COLO829 (cell line): ENCODE measurements around the gene C16orf89.
A peak's percentile ranks its signal among the peaks of the same experiment; 100 is the strongest.
"Not testable (repeated sequence)": the region's sequence is repeated elsewhere in the genome, so short reads cannot be mapped to it uniquely, and the experiment has no call there.

Experiments used
- DNase-seq: peaks from one replicate; pipeline ENCODE4 v3.0.0; 2012; ENCODE audit warnings: low spot score

The C16orf89 gene, protein sequence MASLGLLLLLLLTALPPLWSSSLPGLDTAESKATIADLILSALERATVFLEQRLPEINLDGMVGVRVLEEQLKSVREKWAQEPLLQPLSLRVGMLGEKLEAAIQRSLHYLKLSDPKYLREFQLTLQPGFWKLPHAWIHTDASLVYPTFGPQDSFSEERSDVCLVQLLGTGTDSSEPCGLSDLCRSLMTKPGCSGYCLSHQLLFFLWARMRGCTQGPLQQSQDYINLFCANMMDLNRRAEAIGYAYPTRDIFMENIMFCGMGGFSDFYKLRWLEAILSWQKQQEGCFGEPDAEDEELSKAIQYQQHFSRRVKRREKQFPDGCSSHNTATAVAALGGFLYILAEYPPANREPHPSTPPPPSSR

DNA sequence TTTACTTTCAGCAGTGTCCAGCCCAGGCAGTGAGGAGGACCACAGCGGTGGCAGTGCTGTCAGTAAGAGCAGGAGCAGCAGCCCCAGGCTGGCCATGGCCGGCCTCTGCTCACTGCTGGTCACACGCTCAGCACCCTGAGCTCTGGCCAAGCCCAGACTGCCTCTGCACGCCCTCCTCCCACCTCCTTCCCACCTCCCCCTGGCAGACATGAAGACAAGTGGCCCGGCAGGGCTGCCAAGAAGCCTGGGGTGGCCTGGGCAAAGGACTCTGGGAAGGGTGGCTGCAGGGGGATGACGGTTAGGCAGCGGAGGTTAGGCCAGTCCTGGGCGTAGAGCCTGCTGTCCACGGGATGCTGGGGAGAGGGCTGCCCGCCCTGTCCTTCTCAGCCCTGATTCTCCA lies at the start of gene C16orf89:
Gene C16orf89, minus strand, starts transcription at position 144 of the 400 bp plus-strand sequence. Its CDS starts 48 bp downstream, at position 96.
- DNase-seq = no peak

DNA sequence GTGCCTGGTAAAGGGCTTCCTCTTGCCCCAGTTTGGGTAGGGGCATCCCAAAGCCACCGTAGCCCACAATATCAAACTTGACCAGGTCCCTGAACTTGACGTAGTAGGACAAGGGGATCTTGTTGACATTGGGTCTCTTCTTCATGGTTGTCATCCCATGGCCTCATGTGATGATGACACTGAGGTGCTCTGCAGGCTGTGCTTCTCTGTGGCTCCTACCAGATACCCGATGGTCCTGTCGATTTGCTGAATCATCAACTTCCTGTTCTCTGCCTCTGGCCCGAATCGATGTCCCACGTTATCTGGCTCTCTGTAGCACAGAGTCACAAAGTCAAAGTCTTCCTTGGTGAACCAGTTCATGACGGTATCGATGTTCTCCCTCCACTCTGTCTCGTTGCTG lies 45.2 kb upstream of the C16orf89 start:
- DNase-seq = not testable (repeated sequence)

DNA sequence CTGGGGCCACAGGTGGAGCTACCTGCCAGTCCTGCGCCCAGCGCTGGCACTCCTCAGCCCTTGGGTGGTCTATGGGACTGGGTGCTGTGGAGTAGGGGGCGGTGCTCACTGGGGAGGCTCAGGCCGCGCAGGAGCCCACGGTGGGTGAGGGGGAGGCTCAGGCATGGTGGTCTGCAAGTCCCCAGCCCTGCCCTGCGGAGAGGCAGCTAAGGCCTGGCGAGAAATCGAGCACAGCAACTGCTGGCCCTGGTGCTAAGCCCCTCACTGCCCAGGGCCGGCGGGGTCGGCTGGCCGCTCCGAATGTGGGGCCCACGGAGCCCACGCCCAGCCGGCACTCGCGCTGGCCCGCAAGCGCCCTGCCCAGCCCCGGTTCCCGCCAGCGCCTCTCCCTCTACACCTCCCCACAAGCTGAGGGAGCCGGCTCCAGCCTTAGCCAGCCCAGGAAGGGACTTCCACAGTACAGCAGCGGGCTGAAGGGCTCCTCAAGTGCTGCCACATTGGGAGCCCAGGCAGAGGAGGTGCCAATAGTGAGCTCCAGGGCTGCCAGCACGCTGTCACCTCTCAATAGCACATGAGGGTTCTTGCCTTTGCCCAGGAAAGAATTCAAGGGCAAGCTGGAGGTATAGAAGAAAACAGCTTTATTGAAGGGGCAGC lies 42.9 kb upstream of the C16orf89 start:
- DNase-seq = no peak

DNA sequence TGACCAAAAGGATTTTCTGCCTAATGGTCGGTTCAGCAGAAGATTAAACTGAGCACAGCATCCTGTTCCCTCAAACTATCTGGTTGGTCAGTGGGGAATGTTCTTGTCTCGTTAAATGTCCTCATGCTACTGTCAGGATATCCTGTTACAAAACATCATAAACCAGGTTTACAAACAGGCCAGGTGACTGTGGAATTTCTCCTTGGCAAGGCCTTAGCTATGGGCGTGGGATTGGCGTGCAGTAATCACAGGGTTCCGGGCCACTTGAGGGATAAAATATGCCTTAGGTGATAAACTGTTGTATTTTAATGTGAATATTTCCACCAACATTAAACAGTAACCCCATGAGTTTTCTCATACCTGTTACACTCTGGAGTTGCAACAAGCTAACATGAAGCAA lies 39.3 kb upstream of the C16orf89 start:
- DNase-seq = not testable (repeated sequence)

DNA sequence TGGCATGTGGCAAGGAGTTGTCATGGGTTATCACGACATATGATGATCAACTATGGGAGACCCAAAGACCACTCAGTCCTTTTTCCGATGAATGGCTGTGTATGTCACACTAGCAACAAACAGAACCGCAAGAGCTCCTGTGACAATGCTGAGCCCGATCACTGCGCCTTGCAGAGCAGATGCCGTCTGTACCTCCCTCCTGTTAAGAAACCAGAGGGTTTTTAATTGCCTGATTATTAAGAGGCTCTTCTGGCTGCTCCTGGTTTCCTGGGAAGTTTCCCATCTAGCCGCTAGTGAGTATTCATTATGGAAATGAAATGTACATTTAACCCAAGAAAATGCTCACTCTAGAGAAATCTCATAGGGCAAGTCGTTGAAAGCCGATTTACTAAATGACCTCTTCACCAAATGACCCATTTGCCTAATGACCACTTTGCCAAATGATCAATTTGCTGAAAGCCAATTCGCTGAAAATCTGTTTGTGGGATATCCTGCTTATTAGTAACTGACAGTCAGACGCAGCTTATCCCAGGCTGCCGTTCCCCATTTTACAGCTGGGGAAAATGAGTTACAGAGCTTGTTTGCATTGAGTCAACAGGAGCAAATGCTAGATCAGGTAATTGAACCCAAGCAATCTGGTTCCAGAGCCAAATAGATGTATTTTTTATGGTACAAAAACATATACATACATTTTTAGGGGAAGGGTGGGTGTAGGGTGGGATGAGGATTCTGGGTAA lies 37.7 kb upstream of the C16orf89 start:
- DNase-seq = not testable (repeated sequence)

DNA sequence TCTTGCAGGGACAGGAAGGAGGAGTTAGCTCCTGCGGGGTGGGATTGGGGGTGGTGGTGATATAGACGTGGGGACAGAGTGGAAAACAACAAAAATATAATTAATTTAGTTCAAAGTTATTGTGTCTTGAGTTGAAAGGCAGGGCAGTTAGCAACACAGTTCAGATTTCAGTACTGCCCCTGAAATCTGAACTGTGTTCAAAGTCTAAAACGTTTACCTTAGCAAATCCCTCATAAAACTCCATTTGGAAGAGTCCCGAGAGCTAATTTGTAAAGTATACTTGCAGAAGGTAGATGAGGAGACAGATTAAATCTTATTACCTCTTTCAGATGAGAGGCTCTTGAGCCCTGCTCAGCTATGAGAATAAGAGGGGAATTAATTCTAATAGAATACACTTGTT lies 33.4 kb upstream of the C16orf89 start:
- DNase-seq = not testable (repeated sequence)

DNA sequence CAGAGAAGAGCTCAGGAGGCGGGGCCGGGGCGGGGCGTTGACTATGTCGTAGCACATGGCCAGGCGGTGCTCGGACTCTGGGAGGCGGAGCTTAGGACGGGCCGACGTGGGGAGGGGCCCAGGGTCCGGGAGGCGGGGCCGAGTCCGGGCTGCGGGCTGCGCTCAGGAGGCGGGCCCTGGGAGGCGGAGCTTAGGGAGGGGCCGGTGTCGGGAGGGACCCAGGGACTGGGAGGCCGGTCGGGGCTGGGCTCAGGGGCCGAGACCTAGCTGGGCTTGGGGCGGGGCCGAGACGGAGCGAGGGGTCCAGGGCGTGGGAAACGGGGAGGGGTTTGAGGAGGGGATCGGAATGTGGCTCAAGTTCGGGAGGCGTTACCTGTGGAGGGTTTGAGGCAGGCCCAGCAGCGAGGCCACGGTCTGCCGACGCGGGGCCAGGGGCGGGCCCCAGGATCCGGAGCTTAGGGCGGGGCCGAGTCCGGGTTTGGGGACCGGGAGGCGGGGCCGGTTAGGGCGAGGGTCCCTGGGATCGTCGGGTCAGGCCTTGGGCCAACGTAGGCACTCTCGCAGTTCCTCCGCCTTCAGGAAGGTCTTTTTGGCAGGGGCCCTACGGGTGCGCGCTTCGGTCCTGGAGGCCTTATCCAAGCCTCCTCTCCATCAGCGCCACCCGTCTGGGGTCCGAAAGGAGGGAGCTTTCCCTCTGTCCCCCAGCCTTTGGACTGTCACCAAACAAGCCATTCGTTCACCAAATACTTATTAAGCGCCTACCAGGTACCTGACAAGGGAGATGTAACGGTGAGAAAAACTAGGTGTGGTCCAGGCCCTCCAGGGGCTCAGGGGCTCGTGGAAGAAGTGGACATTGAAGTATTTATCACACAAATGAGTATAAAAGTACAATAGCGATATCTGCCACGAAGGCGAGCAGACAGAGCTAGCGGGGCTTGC lies 32.7 kb upstream of the C16orf89 start:
- not testable (repeated sequence) for DNase-seq

DNA sequence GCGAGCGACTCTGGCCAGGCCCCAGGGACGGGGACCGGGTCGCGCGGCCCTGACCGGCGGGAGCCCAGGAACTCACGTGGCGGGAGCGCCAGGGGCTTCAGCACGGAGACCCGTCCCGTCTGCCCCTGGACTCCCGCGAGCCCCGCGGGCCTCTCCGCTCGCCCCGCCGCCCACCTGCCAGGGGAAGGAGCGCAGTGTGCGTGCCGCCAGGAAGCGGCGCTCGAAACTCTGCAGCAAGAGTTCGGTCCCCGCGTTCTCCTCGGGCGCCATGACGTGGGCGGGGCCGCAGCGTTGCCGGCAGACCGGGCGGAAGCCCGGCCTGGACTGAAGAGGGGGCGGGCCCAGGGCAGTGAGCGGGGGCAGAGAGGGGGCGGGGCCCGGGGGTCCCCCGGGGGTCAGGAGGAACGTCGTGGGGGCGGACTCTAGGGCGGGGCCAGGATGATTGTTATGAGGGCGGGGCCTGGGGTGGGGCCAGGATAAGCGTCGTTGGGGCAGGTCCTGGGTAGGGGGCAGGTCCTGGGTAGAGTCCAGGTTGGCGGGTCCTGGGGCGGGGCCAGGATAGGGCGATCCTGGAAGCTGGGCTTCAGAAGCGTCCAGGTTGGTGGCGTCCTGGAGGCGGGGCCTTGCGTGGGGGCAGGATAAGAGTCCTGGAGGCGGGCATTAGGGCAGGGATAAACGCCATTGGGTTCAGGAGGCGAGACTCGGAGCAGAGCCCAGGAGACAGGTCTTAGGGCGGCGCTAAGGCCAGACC lies 31.9 kb upstream of the C16orf89 start, which contains the start of gene EEF2KMT:
Gene EEF2KMT, minus strand, starts transcription at position 326 of the 751 bp plus-strand sequence. Its CDS starts 56 bp downstream, at position 270.
- peak; percentile 74 for DNase-seq

DNA sequence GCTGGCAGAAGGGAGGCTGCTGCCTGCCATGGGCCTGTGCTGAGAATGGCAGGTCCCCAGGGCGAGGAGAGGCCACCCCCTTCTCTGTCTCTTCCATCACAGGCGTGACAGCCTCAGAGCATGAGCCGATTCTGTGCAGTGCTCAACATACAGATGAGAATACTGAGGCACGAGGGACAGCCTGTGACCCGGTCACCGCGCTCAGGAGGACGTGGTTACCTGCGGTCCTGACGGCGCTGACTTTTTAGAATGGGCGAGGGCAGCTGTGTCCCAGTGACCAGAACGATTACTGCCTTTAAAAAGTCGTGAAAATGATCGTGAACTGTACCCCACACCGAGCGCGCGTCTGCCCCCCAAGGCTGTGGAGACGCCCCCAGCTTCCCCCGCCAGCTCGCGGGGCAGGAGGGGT lies 31.3 kb upstream of the C16orf89 start:
- not testable (repeated sequence) for DNase-seq

DNA sequence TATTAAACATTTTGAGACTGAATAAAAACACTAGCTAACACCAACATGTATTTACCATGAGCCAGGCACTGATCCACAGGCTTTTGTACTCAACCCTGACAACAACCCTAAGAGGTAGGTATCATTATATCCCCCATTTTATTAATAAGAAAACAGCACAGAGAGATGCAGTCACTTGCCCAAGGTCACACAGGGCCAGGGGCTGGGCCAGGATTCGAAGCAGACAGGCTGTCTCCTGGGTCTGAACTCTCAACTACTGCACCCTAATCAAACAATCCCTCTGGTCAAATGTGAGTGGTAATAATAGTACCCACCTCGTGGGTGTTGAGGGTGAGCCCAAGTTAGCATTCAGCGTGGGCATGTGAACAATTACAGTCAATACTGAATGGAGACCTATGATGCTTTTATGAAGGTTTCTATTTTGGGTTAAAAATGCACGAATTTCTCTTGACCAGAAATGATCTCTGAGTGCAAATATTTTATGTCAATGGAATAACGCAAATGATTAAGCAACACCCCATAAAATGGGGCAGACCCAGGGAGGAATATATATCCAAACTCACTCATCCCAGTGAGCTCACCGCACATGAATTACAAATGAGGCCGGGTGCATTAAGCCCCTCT lies 30.8 kb upstream of the C16orf89 start:
- not testable (repeated sequence) for DNase-seq

DNA sequence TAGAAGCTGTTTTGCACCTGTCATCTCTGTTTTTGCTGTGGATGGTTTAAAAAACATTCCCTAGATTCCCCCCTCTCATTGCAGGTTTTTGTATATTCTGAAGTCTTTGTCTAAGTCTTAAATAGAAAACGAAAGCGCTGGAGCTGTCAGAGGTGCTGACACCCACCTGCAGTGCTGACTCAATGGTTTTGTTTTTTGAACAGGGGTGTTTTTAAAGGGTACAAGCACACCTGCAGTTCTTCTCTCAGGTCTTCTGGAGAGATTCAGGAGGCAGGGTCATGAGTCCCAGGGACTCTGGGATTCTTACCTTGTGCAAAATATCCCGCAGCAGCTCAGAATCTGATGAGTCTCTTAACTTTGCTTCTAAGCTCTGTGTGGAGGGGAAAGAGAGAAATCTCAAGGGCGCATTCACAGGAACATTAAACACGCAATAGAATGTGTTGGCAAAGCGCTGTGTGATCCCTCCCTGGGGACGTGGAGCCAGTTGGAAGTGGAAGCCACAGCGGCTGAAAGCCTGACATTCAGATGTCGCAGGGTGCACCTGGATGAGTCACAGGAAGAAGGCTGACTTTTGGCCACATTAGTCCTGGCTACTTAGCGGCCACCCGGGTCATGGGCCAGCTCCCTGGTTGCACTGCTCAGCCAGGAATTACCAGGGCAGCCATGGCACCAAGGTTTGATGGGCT lies 29.5 kb upstream of the C16orf89 start:
- not testable (repeated sequence) for DNase-seq

DNA sequence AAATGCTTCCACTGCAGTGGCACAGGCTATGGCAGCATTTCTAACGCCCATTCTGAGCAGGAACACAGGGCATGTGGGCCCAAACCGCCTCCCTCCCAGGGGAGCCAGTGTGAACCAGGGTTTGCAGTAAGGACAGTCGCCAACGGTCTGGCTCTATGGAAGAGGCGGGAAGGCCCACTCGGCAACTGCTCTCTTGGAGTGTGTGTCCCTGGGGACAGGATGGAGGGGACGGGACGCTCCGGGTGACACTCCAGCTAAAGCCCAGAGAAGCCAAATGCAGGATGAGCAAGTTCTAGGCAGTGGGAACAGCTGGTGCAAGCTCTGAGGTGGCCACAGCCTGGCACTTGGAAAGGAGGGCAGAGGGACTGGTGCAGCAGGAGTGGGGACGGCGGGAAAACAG lies 28.0 kb upstream of the C16orf89 start:
- DNase-seq = not testable (repeated sequence)

DNA sequence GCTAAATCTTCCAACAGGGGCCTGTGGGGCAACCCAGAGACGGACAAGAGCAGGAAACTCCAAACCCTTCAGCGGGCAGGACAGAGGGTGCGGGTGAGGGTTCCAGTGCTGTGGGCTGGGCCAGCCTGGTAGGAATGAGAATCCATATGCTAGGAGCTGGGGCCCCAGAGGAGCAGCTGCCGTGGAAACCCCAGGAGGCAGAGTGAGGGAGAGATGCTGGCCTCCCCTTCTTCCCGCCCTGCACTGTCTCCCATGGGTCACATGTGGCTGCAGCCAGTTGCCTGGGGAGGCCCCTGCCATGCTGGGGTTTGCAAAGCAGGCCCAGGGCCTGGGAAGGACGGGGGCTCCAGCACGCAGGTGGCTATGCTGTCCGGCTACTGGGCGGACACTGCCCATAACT lies 27.3 kb upstream of the C16orf89 start:
- DNase-seq = not testable (repeated sequence)

DNA sequence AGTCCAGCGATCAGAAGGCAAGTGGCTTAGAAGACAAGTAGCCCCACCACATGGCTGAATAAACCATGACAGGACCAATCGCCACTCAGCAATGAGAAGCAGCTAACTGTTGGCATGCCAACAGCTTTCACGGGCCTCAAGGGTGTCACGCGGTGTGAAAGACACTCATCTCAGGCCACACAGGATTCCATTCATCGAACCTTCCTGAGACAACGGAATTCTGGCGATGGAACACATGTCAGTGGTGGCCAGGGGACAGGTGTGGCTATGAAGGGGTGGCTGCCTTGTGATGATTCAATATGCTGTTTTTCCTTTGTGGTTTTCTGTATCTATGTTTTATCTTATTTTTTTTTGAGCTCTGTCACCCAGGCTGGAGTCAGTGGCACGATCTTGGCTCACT lies 24.8 kb upstream of the C16orf89 start:
- DNase-seq = not testable (repeated sequence)

DNA sequence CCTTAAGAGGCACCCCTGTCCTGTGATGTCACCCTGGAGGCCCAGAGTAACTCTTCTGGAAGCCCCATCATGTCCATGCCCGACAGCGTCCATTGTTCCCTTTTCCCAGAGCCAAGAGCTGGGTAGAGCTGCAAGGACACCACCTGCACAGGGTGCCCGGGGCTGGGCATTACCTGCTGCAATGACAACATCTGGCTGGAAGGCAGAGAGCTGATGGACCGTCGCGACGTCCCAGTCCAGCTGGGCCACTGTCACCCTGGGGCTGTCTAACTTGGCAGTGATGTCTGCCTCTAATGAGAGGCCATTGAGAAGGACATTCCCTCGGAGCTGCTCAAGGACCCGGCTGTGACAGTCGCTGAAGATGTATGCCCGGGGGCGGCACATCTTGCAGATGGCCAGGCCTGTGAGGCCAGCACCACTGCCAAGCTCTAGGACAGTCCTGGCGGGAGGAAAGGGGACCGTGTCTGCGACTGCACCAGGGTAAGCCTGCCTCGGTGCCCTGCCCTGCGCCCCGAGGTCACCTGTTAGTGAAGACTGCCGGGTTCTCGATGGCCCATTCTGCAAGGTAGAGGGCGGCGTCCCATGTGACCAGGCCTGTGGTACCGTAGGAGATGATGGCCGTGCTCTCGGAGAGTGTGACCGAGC lies 24.3 kb upstream of the C16orf89 start:
- DNase-seq = not testable (repeated sequence)

DNA sequence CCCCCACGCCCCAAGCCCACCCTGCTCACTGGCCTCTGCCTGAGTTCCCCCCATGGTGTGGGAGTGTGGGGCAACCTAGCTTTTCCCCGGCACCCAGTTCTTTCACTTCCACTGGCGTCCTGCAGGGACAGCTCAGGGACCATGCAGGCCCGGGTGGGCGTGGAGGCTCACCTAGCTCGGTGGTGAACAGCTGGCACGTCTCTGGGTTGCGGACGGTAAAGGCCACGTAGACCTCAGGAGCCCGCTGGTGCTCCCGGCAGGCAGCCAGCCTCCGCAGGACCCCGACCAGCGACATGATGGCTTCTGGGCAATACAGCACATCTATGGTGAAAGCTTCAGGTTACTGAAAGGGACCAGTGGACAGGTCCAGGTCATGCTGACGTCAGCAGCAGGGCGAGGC lies 23.2 kb upstream of the C16orf89 start:
- DNase-seq = not testable (repeated sequence)

DNA sequence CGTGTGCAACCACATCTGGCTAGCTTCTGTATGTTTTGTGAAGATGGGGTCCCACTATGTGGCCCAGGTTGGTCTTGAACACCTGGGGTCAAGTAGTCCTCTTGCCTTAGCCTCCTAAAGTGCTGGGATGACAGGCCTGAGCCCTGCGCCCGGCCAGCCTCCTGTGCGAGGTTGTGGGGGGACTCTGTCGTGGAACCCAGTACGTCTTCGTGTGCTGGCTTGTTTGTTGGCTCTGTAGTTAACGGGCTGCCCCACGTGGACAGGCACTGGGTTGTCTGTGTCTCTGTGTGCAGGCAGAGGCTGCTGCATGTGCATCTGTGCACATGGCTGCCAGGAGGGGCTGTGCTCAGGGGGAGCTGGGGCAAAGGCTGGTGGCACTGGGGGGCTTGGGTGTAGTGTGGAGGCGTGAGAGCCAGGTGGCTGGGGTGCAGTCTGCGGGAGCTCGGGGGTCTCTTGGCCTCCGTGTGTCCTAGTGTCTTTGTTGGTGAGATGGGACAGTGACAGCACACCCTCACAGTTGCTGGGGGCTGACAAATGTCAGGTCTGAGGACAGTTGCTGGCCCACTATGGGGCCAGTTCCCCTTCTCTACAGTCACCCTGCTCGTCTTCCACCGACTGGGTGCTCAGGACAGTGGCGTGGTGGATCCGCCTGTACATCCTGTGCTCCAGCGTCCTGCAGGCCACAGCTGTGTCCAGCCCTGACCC lies 22.5 kb upstream of the C16orf89 start:
- DNase-seq = not testable (repeated sequence)

DNA sequence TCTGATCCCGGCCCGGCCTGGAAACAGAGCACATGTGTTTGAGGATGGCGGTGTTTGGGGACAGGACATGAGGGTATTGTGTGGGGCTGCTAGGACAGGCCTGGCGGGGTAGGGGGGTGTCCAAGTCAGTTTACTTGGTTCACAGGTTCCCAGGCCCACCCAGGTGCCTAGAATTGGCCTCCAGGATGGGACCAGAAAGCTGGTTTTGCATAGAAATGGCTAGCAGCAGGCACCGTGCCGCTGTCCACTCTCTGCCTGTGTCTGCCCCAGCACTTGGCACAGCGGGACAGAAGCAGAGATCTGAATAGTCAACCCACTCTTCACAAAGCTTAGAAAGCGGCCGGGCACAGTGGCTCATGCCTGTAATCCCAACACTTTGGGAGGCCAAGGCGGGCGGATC lies 20.0 kb upstream of the C16orf89 start:
- not testable (repeated sequence) for DNase-seq
